ENCODE data around the gene SHISA2. TPM values are rescaled to one million over a fixed set of nuclear protein-coding genes. Genes with fewer than 3 reads are reported as not detected.

SHISA2 gene
- total RNA-seq, 1 experiment from 2014 or later = not detected

DNA sequence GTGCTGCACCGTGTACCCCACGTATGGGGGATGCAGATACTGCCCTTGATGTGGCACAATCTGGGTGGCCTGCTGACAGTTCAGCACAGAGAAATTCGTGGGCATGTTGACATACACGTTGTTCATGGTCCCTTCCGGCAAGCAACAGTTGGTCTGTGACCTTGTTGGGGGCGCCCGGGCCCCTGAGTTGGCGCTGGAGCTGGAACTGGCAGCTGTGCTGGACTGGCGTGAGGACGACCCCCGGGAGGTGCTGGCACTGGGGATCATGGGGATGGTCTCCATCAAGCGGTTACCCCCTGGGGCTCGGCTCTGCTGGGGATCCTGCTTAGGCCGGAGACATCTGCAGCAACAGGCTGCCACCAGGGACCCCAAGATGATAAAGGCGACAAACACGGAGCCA lies 5.2 kb downstream of the SHISA2 start:
- Histone ChIP-seq H3K27ac (no peak overlapping the region), H3K79me2 (ENCODE audit: low read depth) (no peaks in the 10 kb centered on the region), H3K27me3 (ENCODE audit: insufficient read depth, low read depth) (peaks cover 75% of the 10 kb centered on the region), H3K4me1 (replicated peaks; ENCODE audit: insufficient read depth) (no peaks in the 10 kb centered on the region), H3K4me3 (no peak overlapping the region), H2AFZ (no peak overlapping the region), H3K9me2 (ENCODE audit: insufficient read depth) (no peaks in the 10 kb centered on the region), H4K20me1 (ENCODE audit: insufficient read depth) (no peaks in the 10 kb centered on the region), H3K4me2 (no peak overlapping the region), H3K36me3 (ENCODE audit: low read depth) (no peaks in the 10 kb centered on the region), H3K9me3 (ENCODE audit: insufficient read depth, low read depth) (no peaks in the 10 kb centered on the region), H3F3A (ENCODE audit: insufficient read depth, low read depth) (no peaks in the 10 kb centered on the region)
- TF ChIP-seq CTCF (conservative IDR thresholded peaks at IDR 0.05) (no peak), EZH2 (IDR thresholded peaks at IDR 0.05; ENCODE audit: low read depth) (no peak)
- no peak for DNase-seq
- BruUV-seq (replicated peaks) = no TSS peak
- ChIA-PET POLR2A (ENCODE audit: unreplicated experiment) (no interaction called here), CTCF (no interaction called here)
- intact Hi-C loops (cut with micrococcal nuclease; ENCODE audit: unreplicated experiment) = no loop called here

GRCh38 chr13:26045142-26045541 lies 6.7 kb downstream of the SHISA2 start:
- no TSS peak for BruUV-seq (replicated peaks)
- no peaks in the 10 kb centered on the region for H3K79me2 ChIP-seq (ENCODE audit: low read depth)
- H3F3A ChIP-seq (ENCODE audit: insufficient read depth, low read depth) = no peaks in the 10 kb centered on the region
- H4K20me1 ChIP-seq (ENCODE audit: insufficient read depth) = no peaks in the 10 kb centered on the region
- H3K9me3 ChIP-seq (ENCODE audit: insufficient read depth, low read depth) = no peaks in the 10 kb centered on the region
- H3K4me1 ChIP-seq (replicated peaks; ENCODE audit: insufficient read depth) = no peaks in the 10 kb centered on the region
- TF ChIP-seq CTCF (conservative IDR thresholded peaks at IDR 0.05) (no peak), EZH2 (IDR thresholded peaks at IDR 0.05; ENCODE audit: low read depth) (no peak)
- no peak for DNase-seq
- no peak overlapping the region for H3K4me2 ChIP-seq
- no peaks in the 10 kb centered on the region for H3K36me3 ChIP-seq (ENCODE audit: low read depth)
- no peak overlapping the region for H3K27ac ChIP-seq
- intact Hi-C loops (cut with micrococcal nuclease; ENCODE audit: unreplicated experiment) = no loop called here
- ChIA-PET POLR2A (ENCODE audit: unreplicated experiment) (no interaction called here), CTCF (no interaction called here)
- H3K4me3 ChIP-seq = no peak overlapping the region
- H3K9me2 ChIP-seq (ENCODE audit: insufficient read depth) = no peaks in the 10 kb centered on the region
- no peak overlapping the region for H2AFZ ChIP-seq
- H3K27me3 ChIP-seq (ENCODE audit: insufficient read depth, low read depth) = peaks cover 83% of the 10 kb centered on the region

- peaks cover 70% of the 10 kb centered on the region for H3K27me3 ChIP-seq (ENCODE audit: insufficient read depth, low read depth)
- H2AFZ ChIP-seq = no peak overlapping the region
- H3K4me2 ChIP-seq = no peak overlapping the region
- no peaks in the 10 kb centered on the region for H3K9me2 ChIP-seq (ENCODE audit: insufficient read depth)
- no peaks in the 10 kb centered on the region for H3F3A ChIP-seq (ENCODE audit: insufficient read depth, low read depth)
- ChIA-PET POLR2A (ENCODE audit: unreplicated experiment) (no interaction called here), CTCF (no interaction called here)
- intact Hi-C loops (cut with micrococcal nuclease; ENCODE audit: unreplicated experiment) = no loop called here
- no peaks in the 10 kb centered on the region for H3K9me3 ChIP-seq (ENCODE audit: insufficient read depth, low read depth)
- no peak overlapping the region for H3K4me3 ChIP-seq
- H3K4me1 ChIP-seq (replicated peaks; ENCODE audit: insufficient read depth) = no peaks in the 10 kb centered on the region
- no peak for DNase-seq
- no peaks in the 10 kb centered on the region for H4K20me1 ChIP-seq (ENCODE audit: insufficient read depth)
- H3K79me2 ChIP-seq (ENCODE audit: low read depth) = no peaks in the 10 kb centered on the region
- no peak for TF ChIP-seq EZH2 (IDR thresholded peaks at IDR 0.05; ENCODE audit: low read depth)
- no peak for TF ChIP-seq CTCF (conservative IDR thresholded peaks at IDR 0.05)
- no peak overlapping the region for H3K27ac ChIP-seq
- no peaks in the 10 kb centered on the region for H3K36me3 ChIP-seq (ENCODE audit: low read depth)
- BruUV-seq (replicated peaks) = no TSS peak
Measured at GRCh38 chr13:26042785-26043184, 9.0 kb downstream of the SHISA2 start.

Measured in PC-9 (cell line).